ENCODE data around the gene ANKRD44.

Gene ANKRD44

DNA sequence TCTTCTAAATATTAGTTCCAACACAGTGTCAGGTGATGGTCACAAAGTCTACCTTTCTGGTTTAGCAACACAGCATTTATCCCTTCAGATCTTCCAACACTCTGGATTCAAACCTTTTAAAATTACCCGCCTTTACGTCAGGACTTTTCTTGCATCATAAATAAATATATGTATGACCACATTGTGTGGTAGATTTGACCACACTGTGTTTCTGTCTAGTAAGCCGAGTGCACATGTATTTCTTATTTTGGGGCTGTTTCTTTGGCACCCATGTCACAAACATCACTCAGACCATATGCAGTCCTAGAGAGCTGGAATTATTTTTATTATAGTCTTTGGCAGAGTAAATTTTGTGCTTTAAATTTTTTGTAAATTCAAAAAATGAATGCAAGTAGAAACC lies 172.1 kb downstream of the ANKRD44 start:
- no peak overlapping the region for H3K27ac ChIP-seq (ENCODE audit: low read length, poor library complexity, severe bottlenecking)
- no peaks in the 10 kb centered on the region for H3K4me1 ChIP-seq (ENCODE audit: control insufficient read depth, insufficient read depth, low read depth, low read length)
- no peaks in the 10 kb centered on the region for H3K36me3 ChIP-seq (ENCODE audit: control insufficient read depth in 1 of 2, insufficient read depth in 2 of 2, low read depth in 1 of 2, low read length in 2 of 2)
- no peak overlapping the region for H3K4ac ChIP-seq (ENCODE audit: low read depth in 1 of 2, low read length in 2 of 2)
- H4K91ac ChIP-seq (ENCODE audit: low read length): no peak overlapping the region
- H3K79me1 ChIP-seq (replicated peaks; ENCODE audit: low read length, poor library complexity, severe bottlenecking): peaks cover 2% of the 10 kb centered on the region
- no peak overlapping the region for H2BK15ac ChIP-seq (ENCODE audit: low read depth, poor library complexity, severe bottlenecking)
- H3K4me2 ChIP-seq (ENCODE audit: low read length, poor library complexity, severe bottlenecking): no peak overlapping the region
- no peak overlapping the region for H4K8ac ChIP-seq (ENCODE audit: low read length)
- WGBS: no CpG with 5 or more reads among the region's 3 CpGs
- no peak overlapping the region for H2BK12ac ChIP-seq (ENCODE audit: low read length in 2 of 2)
- H3K9me3 ChIP-seq (ENCODE audit: control insufficient read depth, low read length): no peaks in the 10 kb centered on the region
- H2AK5ac ChIP-seq (ENCODE audit: low read length, severe bottlenecking): no peak overlapping the region
- no peak overlapping the region for H2BK120ac ChIP-seq (ENCODE audit: low read depth, low read length)
- no peak for DNase-seq
- no peak overlapping the region for H2AFZ ChIP-seq (ENCODE audit: low read depth, low read length)
- no peak overlapping the region for H3K9ac ChIP-seq (ENCODE audit: low read length)
- H3K27me3 ChIP-seq (ENCODE audit: control insufficient read depth in 1 of 2, insufficient read depth in 1 of 2, low read length in 2 of 2): no peaks in the 10 kb centered on the region
- H3K23ac ChIP-seq (ENCODE audit: low read length in 2 of 2): no peak overlapping the region
- no peak overlapping the region for H3K18ac ChIP-seq (ENCODE audit: low read depth in 1 of 2, low read length in 2 of 2)
- H2BK5ac ChIP-seq (ENCODE audit: low read depth, low read length, poor library complexity, severe bottlenecking): no peak overlapping the region
- no peak overlapping the region for H3K14ac ChIP-seq (ENCODE audit: low read length in 2 of 2)
- no peak overlapping the region for H3K4me3 ChIP-seq (ENCODE audit: insufficient read depth in 1 of 2, low read depth in 1 of 2, low read length in 2 of 2)

DNA sequence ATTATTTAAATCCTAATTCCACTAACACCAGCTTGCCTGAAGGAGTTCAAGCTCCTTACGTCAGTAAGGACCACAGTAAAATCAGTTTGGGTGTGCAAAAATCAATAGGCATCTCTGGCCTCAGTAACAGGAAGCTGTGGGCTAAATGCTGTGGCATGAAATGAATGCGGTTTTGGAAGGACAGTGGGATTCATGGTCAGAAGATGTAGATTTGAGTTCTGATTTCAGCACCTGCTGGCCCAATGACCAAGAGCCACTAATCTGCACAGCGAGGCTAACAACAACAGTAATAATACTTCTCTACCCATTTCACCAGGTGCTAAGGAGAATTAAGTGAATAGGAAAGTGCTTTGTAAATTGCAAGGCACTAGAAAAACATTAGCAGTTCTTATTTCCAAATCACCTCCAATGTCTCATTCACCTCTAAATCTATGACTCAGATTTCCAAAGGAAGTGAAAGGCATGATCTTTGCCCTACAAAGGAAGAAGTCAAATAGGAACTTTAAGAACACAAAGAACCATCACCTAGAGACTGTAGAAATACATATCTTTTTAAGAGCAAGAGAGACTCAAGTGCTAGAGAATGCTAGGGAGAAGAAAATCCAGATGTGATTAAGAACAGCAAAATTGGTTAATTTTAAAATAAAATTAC lies 172.6 kb downstream of the ANKRD44 start:
- Histone ChIP-seq H2BK15ac (ENCODE audit: low read depth, poor library complexity, severe bottlenecking) (no peak overlapping the region), H3K27me3 (ENCODE audit: control insufficient read depth in 1 of 2, insufficient read depth in 1 of 2, low read length in 2 of 2) (no peaks in the 10 kb centered on the region), H3K4me1 (ENCODE audit: control insufficient read depth, insufficient read depth, low read depth, low read length) (no peaks in the 10 kb centered on the region), H4K91ac (ENCODE audit: low read length) (no peak overlapping the region), H4K8ac (ENCODE audit: low read length) (no peak overlapping the region), H2BK120ac (ENCODE audit: low read depth, low read length) (no peak overlapping the region), H3K36me3 (ENCODE audit: control insufficient read depth in 1 of 2, insufficient read depth in 2 of 2, low read depth in 1 of 2, low read length in 2 of 2) (no peaks in the 10 kb centered on the region), H2BK12ac (ENCODE audit: low read length in 2 of 2) (no peak overlapping the region), H3K4ac (ENCODE audit: low read depth in 1 of 2, low read length in 2 of 2) (no peak overlapping the region), H3K4me3 (ENCODE audit: insufficient read depth in 1 of 2, low read depth in 1 of 2, low read length in 2 of 2) (no peak overlapping the region), H2AFZ (ENCODE audit: low read depth, low read length) (no peak overlapping the region), H3K9ac (ENCODE audit: low read length) (no peak overlapping the region), H3K18ac (ENCODE audit: low read depth in 1 of 2, low read length in 2 of 2) (no peak overlapping the region), H3K4me2 (ENCODE audit: low read length, poor library complexity, severe bottlenecking) (no peak overlapping the region), H3K23ac (ENCODE audit: low read length in 2 of 2) (no peak overlapping the region), H3K14ac (ENCODE audit: low read length in 2 of 2) (no peak overlapping the region), H3K27ac (ENCODE audit: low read length, poor library complexity, severe bottlenecking) (no peak overlapping the region), H2BK5ac (ENCODE audit: low read depth, low read length, poor library complexity, severe bottlenecking) (no peak overlapping the region), H2AK5ac (ENCODE audit: low read length, severe bottlenecking) (no peak overlapping the region), H3K79me1 (replicated peaks; ENCODE audit: low read length, poor library complexity, severe bottlenecking) (peaks cover 2% of the 10 kb centered on the region), H3K9me3 (ENCODE audit: control insufficient read depth, low read length) (no peaks in the 10 kb centered on the region)
- peak; percentile 29 for DNase-seq
- WGBS: 50% methylated on average over 2 of the region's 3 CpGs

- H3K27ac ChIP-seq (ENCODE audit: low read length, poor library complexity, severe bottlenecking): no peak overlapping the region
- no peak overlapping the region for H4K8ac ChIP-seq (ENCODE audit: low read length)
- WGBS: 67% methylated on average over 4 of the region's 4 CpGs
- H3K14ac ChIP-seq (ENCODE audit: low read length in 2 of 2): no peak overlapping the region
- no peak overlapping the region for H3K9ac ChIP-seq (ENCODE audit: low read length)
- no peak overlapping the region for H2BK5ac ChIP-seq (ENCODE audit: low read depth, low read length, poor library complexity, severe bottlenecking)
- H2AK5ac ChIP-seq (ENCODE audit: low read length, severe bottlenecking): no peak overlapping the region
- no peak overlapping the region for H3K4me3 ChIP-seq (ENCODE audit: insufficient read depth in 1 of 2, low read depth in 1 of 2, low read length in 2 of 2)
- no peak overlapping the region for H4K91ac ChIP-seq (ENCODE audit: low read length)
- no peak overlapping the region for H2BK15ac ChIP-seq (ENCODE audit: low read depth, poor library complexity, severe bottlenecking)
- no peak overlapping the region for H3K4me2 ChIP-seq (ENCODE audit: low read length, poor library complexity, severe bottlenecking)
- no peaks in the 10 kb centered on the region for H3K9me3 ChIP-seq (ENCODE audit: control insufficient read depth, low read length)
- no peak overlapping the region for H2BK12ac ChIP-seq (ENCODE audit: low read length in 2 of 2)
- no peak overlapping the region for H2AFZ ChIP-seq (ENCODE audit: low read depth, low read length)
- H3K4ac ChIP-seq (ENCODE audit: low read depth in 1 of 2, low read length in 2 of 2): no peak overlapping the region
- DNase-seq: peak; percentile 59
- no peaks in the 10 kb centered on the region for H3K4me1 ChIP-seq (ENCODE audit: control insufficient read depth, insufficient read depth, low read depth, low read length)
- H3K36me3 ChIP-seq (ENCODE audit: control insufficient read depth in 1 of 2, insufficient read depth in 2 of 2, low read depth in 1 of 2, low read length in 2 of 2): no peaks in the 10 kb centered on the region
- H2BK120ac ChIP-seq (ENCODE audit: low read depth, low read length): no peak overlapping the region
- H3K79me1 ChIP-seq (replicated peaks; ENCODE audit: low read length, poor library complexity, severe bottlenecking): peaks cover 2% of the 10 kb centered on the region
- H3K18ac ChIP-seq (ENCODE audit: low read depth in 1 of 2, low read length in 2 of 2): no peak overlapping the region
- no peaks in the 10 kb centered on the region for H3K27me3 ChIP-seq (ENCODE audit: control insufficient read depth in 1 of 2, insufficient read depth in 1 of 2, low read length in 2 of 2)
- H3K23ac ChIP-seq (ENCODE audit: low read length in 2 of 2): no peak overlapping the region
These were observed 173.3 kb downstream of the ANKRD44 start for GRCh38 chr2:197137231-197137630.

GRCh38 chr2:197136452-197136851 lies 174.1 kb downstream of the ANKRD44 start:
- Histone ChIP-seq H4K91ac (ENCODE audit: low read length) (no peak overlapping the region), H3K4ac (ENCODE audit: low read depth in 1 of 2, low read length in 2 of 2) (no peak overlapping the region), H2BK12ac (ENCODE audit: low read length in 2 of 2) (no peak overlapping the region), H2AK5ac (ENCODE audit: low read length, severe bottlenecking) (no peak overlapping the region), H3K27me3 (ENCODE audit: control insufficient read depth in 1 of 2, insufficient read depth in 1 of 2, low read length in 2 of 2) (no peaks in the 10 kb centered on the region), H3K14ac (ENCODE audit: low read length in 2 of 2) (no peak overlapping the region), H3K79me1 (replicated peaks; ENCODE audit: low read length, poor library complexity, severe bottlenecking) (peaks cover 2% of the 10 kb centered on the region), H3K36me3 (ENCODE audit: control insufficient read depth in 1 of 2, insufficient read depth in 2 of 2, low read depth in 1 of 2, low read length in 2 of 2) (no peaks in the 10 kb centered on the region), H3K9me3 (ENCODE audit: control insufficient read depth, low read length) (no peaks in the 10 kb centered on the region), H3K4me3 (ENCODE audit: insufficient read depth in 1 of 2, low read depth in 1 of 2, low read length in 2 of 2) (no peak overlapping the region), H2BK120ac (ENCODE audit: low read depth, low read length) (no peak overlapping the region), H3K4me2 (ENCODE audit: low read length, poor library complexity, severe bottlenecking) (no peak overlapping the region), H3K23ac (ENCODE audit: low read length in 2 of 2) (no peak overlapping the region), H3K18ac (ENCODE audit: low read depth in 1 of 2, low read length in 2 of 2) (no peak overlapping the region), H3K27ac (ENCODE audit: low read length, poor library complexity, severe bottlenecking) (no peak overlapping the region), H2BK5ac (ENCODE audit: low read depth, low read length, poor library complexity, severe bottlenecking) (no peak overlapping the region), H2BK15ac (ENCODE audit: low read depth, poor library complexity, severe bottlenecking) (no peak overlapping the region), H2AFZ (ENCODE audit: low read depth, low read length) (no peak overlapping the region), H3K4me1 (ENCODE audit: control insufficient read depth, insufficient read depth, low read depth, low read length) (no peaks in the 10 kb centered on the region), H4K8ac (ENCODE audit: low read length) (no peak overlapping the region), H3K9ac (ENCODE audit: low read length) (no peak overlapping the region)
- WGBS: 79% methylated on average over 2 of the region's 5 CpGs
- DNase-seq: no peak
